Naive thymus-derived CD4-positive, alpha-beta T cell (primary cell): ENCODE measurements around the gene CDH4. TPM values are rescaled to one million over a fixed set of nuclear protein-coding genes. Genes with fewer than 3 reads are reported as not detected.

Experiments used
- ATAC-seq: fragments of 150-1000 bp; cut with Tn5 transposase; 2 replicates; pipeline ENCODE4 v1.10.0; 2021; ENCODE audit warnings: mild to moderate bottlenecking, moderate library complexity
- CTCF ChIA-PET: fragments of 350-600 bp; sonication (Branson Sonifier 250); formaldehyde crosslinking; loops from one replicate; lab custom pipeline; 2021; ENCODE audit warnings: antibody characterized with exemption; lab: Charles Lee
- POLR2A ChIA-PET: fragments of 350-600 bp; sonication (Branson Sonifier 250); formaldehyde crosslinking; loops from one replicate; lab custom pipeline; 2021; ENCODE audit warnings: antibody characterized with exemption, inconsistent platforms; lab: Charles Lee
- DNase-seq, 9 donors: peaks; one replicate each; pipeline versions ENCODE4 v3.0.0 to v3.0.0-alpha.2; 2020 to 2022; ENCODE audit warnings: mixed read lengths in 1 of 9
- H3K27ac ChIP-seq: one replicate; pipeline ENCODE4 v1.7.0; 2013; ENCODE audit warnings: mild to moderate bottlenecking, low read depth, low read length, moderate library complexity
- H3K27me3 ChIP-seq, 2 donors: one replicate each; pipeline ENCODE4 v1.7.0; 2013; ENCODE audit warnings: low read length in 2 of 2, mild to moderate bottlenecking in 2 of 2, moderate library complexity in 2 of 2; ENCODE audit not compliant: control insufficient read depth in 2 of 2, insufficient read depth in 2 of 2
- H3K36me3 ChIP-seq, 3 experiments: 1 replicate in 2 of 3; 2 replicates in 1 of 3; pipeline ENCODE4 v1.7.0; 2013; ENCODE audit warnings: low read length in 3 of 3, mild to moderate bottlenecking in 3 of 3, moderate library complexity in 1 of 3; ENCODE audit not compliant: insufficient read depth in 3 of 3, control insufficient read depth in 2 of 3
- H3K4me1 ChIP-seq, 2 donors: one replicate each; pipeline ENCODE4 v1.7.0; 2013; ENCODE audit warnings: low read length in 2 of 2, mild to moderate bottlenecking in 2 of 2, moderate library complexity in 1 of 2; ENCODE audit not compliant: control insufficient read depth in 2 of 2, insufficient read depth in 2 of 2
- H3K4me3 ChIP-seq: 2 replicates; pipeline ENCODE4 v1.7.0; 2013; ENCODE audit warnings: mild to moderate bottlenecking, low read length
- H3K9me3 ChIP-seq, 3 experiments: 1 replicate in 2 of 3; 2 replicates in 1 of 3; pipeline ENCODE4 v1.7.0; 2013; ENCODE audit warnings: low read length in 3 of 3; ENCODE audit not compliant: control insufficient read depth in 2 of 3
- H3K27ac Mint-ChIP-seq, 9 donors: one replicate each; pipeline ENCODE4 v1.8.0; 2020 to 2022; ENCODE audit warnings: mixed read lengths in 9 of 9, mild to moderate bottlenecking in 8 of 9, moderate library complexity in 5 of 9, inconsistent platforms in 2 of 9
- H3K27me3 Mint-ChIP-seq, 5 donors: one replicate each; pipeline ENCODE4 v1.8.0; 2021 to 2022; ENCODE audit warnings: mixed read lengths in 5 of 5, mild to moderate bottlenecking in 1 of 5
- H3K36me3 Mint-ChIP-seq, 5 donors: one replicate each; pipeline ENCODE4 v1.8.0; 2020 to 2022; ENCODE audit warnings: mixed read lengths in 5 of 5, mild to moderate bottlenecking in 3 of 5, inconsistent platforms in 1 of 5
- H3K4me1 Mint-ChIP-seq, 7 donors: one replicate each; pipeline ENCODE4 v1.8.0; 2020 to 2022; ENCODE audit warnings: mixed read lengths in 7 of 7, mild to moderate bottlenecking in 3 of 7, inconsistent platforms in 1 of 7
- H3K4me3 Mint-ChIP-seq, 10 donors: one replicate each; pipeline ENCODE4 v1.8.0; 2020 to 2022; ENCODE audit warnings: mild to moderate bottlenecking in 10 of 10, mixed read lengths in 10 of 10, moderate library complexity in 6 of 10, inconsistent platforms in 2 of 10
- H3K9me3 Mint-ChIP-seq, 11 donors: one replicate each; pipeline ENCODE4 v1.8.0; 2020 to 2022; ENCODE audit warnings: mixed read lengths in 11 of 11, mild to moderate bottlenecking in 4 of 11, inconsistent platforms in 1 of 11, moderate library complexity in 1 of 11
- intact Hi-C, 2 donors: fragments of 100-400 bp; cut with micrococcal nuclease; formaldehyde crosslinking; loops; one replicate each; pipeline ENCODE4 v1.15.1; 2023
- polyA plus RNA-seq, 2 donors: library from polyadenylated mRNA; unstranded; fragments of 300-500 nt; fragmentation: Illumina TruSeq; gene quantifications; one replicate each; pipeline ENCODE4 v1.2.3, GENCODE V29; 2021
- total RNA-seq, 6 experiments: library from RNA in 5 of 6; stranded (reverse) in 5 of 6; gene quantifications; 1 replicate in 5 of 6; 2 replicates in 1 of 6; pipeline ENCODE4 v1.2.3 and lab custom pipeline; 2021 to 2026

CDH4 gene
- total and polyA plus RNA-seq, 7 experiments from 2014 or later, result 0.05 to 0.43 (median 0.14) TPM; not detected in 1

DNA sequence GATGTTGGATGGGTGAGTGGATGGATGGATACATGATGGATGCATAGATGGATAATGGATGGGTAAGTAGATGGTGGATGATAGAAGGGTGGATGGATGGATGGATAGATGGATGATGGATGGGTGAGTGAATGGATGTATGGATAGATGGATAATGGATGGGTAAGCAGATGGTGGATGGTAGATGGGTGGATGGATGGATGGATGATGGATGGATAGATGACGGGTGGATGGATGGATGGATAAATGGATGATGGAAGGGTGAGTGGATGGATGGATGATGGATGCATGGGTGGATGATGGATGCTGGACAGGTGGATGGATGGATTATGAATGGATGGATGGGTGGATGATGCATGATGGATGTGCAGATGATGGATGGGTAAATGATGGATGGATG lies 638.1 kb downstream of the CDH4 start:
- ChIA-PET POLR2A (no interaction called here), CTCF (no interaction called here)
- H3K4me1 Mint-ChIP-seq, result peaks cover 0 to 4% (median 0%) of the 10 kb centered on the region in 7 donors
- no peaks in the 10 kb centered on the region for H3K9me3 ChIP-seq
- H3K27me3 Mint-ChIP-seq, result peaks cover 0 to 14% (median 7%) of the 10 kb centered on the region in 5 donors
- no peak overlapping the region for H3K4me3 ChIP-seq
- H3K4me1 ChIP-seq, result no peaks in the 10 kb centered on the region
- no peak overlapping the region for H3K27ac ChIP-seq
- H3K36me3 ChIP-seq, result no peaks in the 10 kb centered on the region
- peaks cover 0 to 16% (median 2%) of the 10 kb centered on the region in 11 donors for H3K9me3 Mint-ChIP-seq
- H3K27me3 ChIP-seq, result no peaks in the 10 kb centered on the region
- H3K36me3 Mint-ChIP-seq, result peaks cover 0 to 3% (median 0%) of the 10 kb centered on the region in 5 donors
- peak overlapping the region in 1 of 9 donors; percentile 28 for H3K27ac Mint-ChIP-seq
- no peak for ATAC-seq
- intact Hi-C loops, result no loop called here
- no peak for DNase-seq
- H3K4me3 Mint-ChIP-seq, result no peak overlapping the region

DNA sequence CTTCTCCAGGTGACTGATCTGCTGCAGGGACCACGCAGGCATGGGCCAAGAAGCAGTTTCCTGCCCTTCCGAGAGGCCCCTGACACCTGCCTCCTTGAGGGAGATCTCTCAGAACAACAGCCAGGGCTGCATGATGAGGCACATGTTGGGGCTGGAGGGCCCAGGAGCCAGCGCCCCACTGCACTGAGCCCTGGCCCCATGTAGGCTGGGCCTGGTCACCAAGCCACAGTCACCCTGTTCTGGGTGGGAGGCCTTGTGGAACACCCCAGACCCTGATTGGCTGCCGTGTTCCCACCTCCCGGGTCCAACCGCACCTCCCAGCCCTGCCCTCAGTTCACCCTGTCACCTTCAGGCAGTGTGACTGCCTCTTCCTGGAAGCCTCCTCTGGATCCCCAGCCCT lies 639.4 kb downstream of the CDH4 start:
- POLR2A ChIA-PET, result no interaction called here
- CTCF ChIA-PET, result no interaction called here
- Histone ChIP-seq H3K9me3 (no peaks in the 10 kb centered on the region), H3K27me3 (no peaks in the 10 kb centered on the region), H3K27ac (no peak overlapping the region), H3K36me3 (no peaks in the 10 kb centered on the region), H3K4me3 (no peak overlapping the region), H3K4me1 (no peaks in the 10 kb centered on the region)
- no peak for DNase-seq
- H3K4me3 Mint-ChIP-seq, result no peak overlapping the region
- peaks cover 0 to 16% (median 2%) of the 10 kb centered on the region in 11 donors for H3K9me3 Mint-ChIP-seq
- H3K27me3 Mint-ChIP-seq, result peaks cover 0 to 14% (median 8%) of the 10 kb centered on the region in 5 donors
- ATAC-seq, result no peak
- H3K27ac Mint-ChIP-seq, result no peak overlapping the region
- H3K4me1 Mint-ChIP-seq, result peaks cover 0 to 4% (median 0%) of the 10 kb centered on the region in 7 donors
- H3K36me3 Mint-ChIP-seq, result peaks cover 0 to 3% (median 0%) of the 10 kb centered on the region in 5 donors
- intact Hi-C loops, result no loop called here

- H3K36me3 Mint-ChIP-seq, result peaks cover 0 to 3% (median 0%) of the 10 kb centered on the region in 5 donors
- H3K4me1 ChIP-seq, result no peaks in the 10 kb centered on the region
- no peaks in the 10 kb centered on the region for H3K27me3 ChIP-seq
- no peak overlapping the region for H3K4me3 Mint-ChIP-seq
- POLR2A ChIA-PET, result no interaction called here
- peaks cover 0 to 4% (median 0%) of the 10 kb centered on the region in 7 donors for H3K4me1 Mint-ChIP-seq
- H3K36me3 ChIP-seq, result no peaks in the 10 kb centered on the region
- H3K27ac ChIP-seq, result no peak overlapping the region
- H3K27ac Mint-ChIP-seq, result no peak overlapping the region
- CTCF ChIA-PET, result no interaction called here
- H3K9me3 Mint-ChIP-seq, result peaks cover 0 to 16% (median 2%) of the 10 kb centered on the region in 11 donors
- intact Hi-C loops, result no loop called here
- DNase-seq (no peak), ATAC-seq (no peak)
- peaks cover 0 to 14% (median 8%) of the 10 kb centered on the region in 5 donors for H3K27me3 Mint-ChIP-seq
- H3K9me3 ChIP-seq, result no peaks in the 10 kb centered on the region
- no peak overlapping the region for H3K4me3 ChIP-seq
Measured at GRCh38 chr20:61891916-61892649, 640.0 kb downstream of the CDH4 start.

- no peak overlapping the region for H3K4me3 ChIP-seq
- no peaks in the 10 kb centered on the region for H3K27me3 ChIP-seq
- Mint-ChIP-seq H3K9me3 (peaks cover 0 to 7% (median 0%) of the 10 kb centered on the region in 11 donors), H3K4me3 (no peak overlapping the region), H3K27me3 (peaks cover 0 to 12% (median 3%) of the 10 kb centered on the region in 5 donors), H3K4me1 (peaks cover 0 to 2% (median 0%) of the 10 kb centered on the region in 7 donors), H3K36me3 (no peaks in the 10 kb centered on the region), H3K27ac (no peak overlapping the region)
- DNase-seq (no peak), ATAC-seq (no peak)
- ChIA-PET POLR2A (no interaction called here), CTCF (no interaction called here)
- H3K4me1 ChIP-seq, result no peaks in the 10 kb centered on the region
- H3K27ac ChIP-seq, result no peak overlapping the region
- no peaks in the 10 kb centered on the region for H3K9me3 ChIP-seq
- H3K36me3 ChIP-seq, result no peaks in the 10 kb centered on the region
- intact Hi-C loops, result no loop called here
Measured at GRCh38 chr20:61895016-61895415, 643.0 kb downstream of the CDH4 start.

DNA sequence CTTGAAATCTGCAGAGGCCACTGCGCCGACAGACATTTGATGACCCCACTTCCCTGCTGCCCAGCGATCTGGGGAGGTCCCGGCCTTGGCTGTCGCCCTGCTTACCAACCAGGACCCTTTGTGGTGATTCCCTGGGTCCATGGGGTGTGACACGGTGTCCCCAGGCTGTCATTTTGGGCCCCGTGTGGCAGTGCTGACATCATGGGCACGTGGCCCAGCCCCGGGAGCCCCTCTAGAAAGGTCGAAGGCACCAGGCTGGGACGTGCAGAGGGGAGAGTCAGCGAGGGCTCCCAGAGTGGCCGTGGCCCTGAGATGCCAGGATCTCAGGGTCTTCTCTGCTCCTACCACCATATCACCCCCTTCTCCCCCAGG lies 643.6 kb downstream of the CDH4 start:
- Histone ChIP-seq H3K4me3 (no peak overlapping the region), H3K36me3 (no peaks in the 10 kb centered on the region), H3K27me3 (no peaks in the 10 kb centered on the region), H3K9me3 (no peaks in the 10 kb centered on the region), H3K27ac (no peak overlapping the region), H3K4me1 (no peaks in the 10 kb centered on the region)
- no peak for DNase-seq
- ChIA-PET CTCF (no interaction called here), POLR2A (interaction anchor here (0.6 kb wide), 1 partner anchor 56 kb away, joined by 3 read pairs; no protein-coding TSS in a partner anchor)
- no peak for ATAC-seq
- Mint-ChIP-seq H3K27ac (no peak overlapping the region), H3K36me3 (no peaks in the 10 kb centered on the region), H3K9me3 (peaks cover 0 to 4% (median 0%) of the 10 kb centered on the region in 11 donors), H3K27me3 (peaks cover 0 to 12% (median 0%) of the 10 kb centered on the region in 5 donors), H3K4me1 (peaks cover 0 to 2% (median 0%) of the 10 kb centered on the region in 7 donors), H3K4me3 (no peak overlapping the region)
- intact Hi-C loops, result loop anchor here in 1 of 2 donors (2.0 kb wide), 1 partner anchor 1685 kb away; no protein-coding TSS in a partner anchor

GRCh38 chr20:61896058-61896961 lies 644.2 kb downstream of the CDH4 start:
- H3K9me3 ChIP-seq, result no peaks in the 10 kb centered on the region
- peaks cover 0 to 2% (median 0%) of the 10 kb centered on the region in 7 donors for H3K4me1 Mint-ChIP-seq
- ATAC-seq (no peak), DNase-seq (peak in 3 of 9 donors; percentile 2 to 28 (median 12))
- no peaks in the 10 kb centered on the region for H3K36me3 Mint-ChIP-seq
- ChIA-PET POLR2A (interaction anchor here (0.6 kb wide), 1 partner anchor 55 kb away, joined by 3 read pairs; no protein-coding TSS in a partner anchor), CTCF (no interaction called here)
- H3K9me3 Mint-ChIP-seq, result peaks cover 0 to 4% (median 0%) of the 10 kb centered on the region in 11 donors
- H3K4me3 Mint-ChIP-seq, result no peak overlapping the region
- intact Hi-C loops, result loop anchor here in 1 of 2 donors (2.0 kb wide), 1 partner anchor 1686 kb away; no protein-coding TSS in a partner anchor
- no peaks in the 10 kb centered on the region for H3K27me3 ChIP-seq
- no peak overlapping the region for H3K27ac Mint-ChIP-seq
- no peaks in the 10 kb centered on the region for H3K36me3 ChIP-seq
- H3K4me3 ChIP-seq, result no peak overlapping the region
- H3K4me1 ChIP-seq, result no peaks in the 10 kb centered on the region
- H3K27ac ChIP-seq, result no peak overlapping the region
- peaks cover 0 to 12% (median 0%) of the 10 kb centered on the region in 5 donors for H3K27me3 Mint-ChIP-seq
